ENCODE data around the gene CD84.

CD84 gene

DNA sequence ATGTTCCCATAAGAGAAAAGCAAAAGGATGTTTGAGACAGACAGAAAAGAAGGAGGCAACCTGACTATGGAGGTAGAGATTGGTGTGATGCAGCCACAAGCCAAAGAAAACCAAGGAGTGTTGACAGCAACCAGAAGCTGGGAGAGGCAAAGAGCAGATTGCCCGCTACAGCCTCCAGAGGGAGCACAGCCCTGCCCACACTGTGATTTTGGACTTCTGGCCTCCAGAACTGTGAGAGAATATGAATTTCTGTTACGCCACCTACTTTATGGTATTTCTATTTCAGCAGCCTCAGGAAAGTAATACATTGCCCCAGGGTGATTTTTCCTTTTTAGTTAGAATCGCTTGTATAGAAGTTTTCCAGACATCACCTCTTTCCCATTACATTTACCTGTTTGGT is 84.7 kb downstream of the CD84 start:
- ChIA-PET CTCF (no interaction called here), POLR2A (no interaction called here)
- TF ChIP-seq FOXM1 (IDR thresholded peaks at IDR 0.05; ENCODE audit: borderline replicate concordance) (no peak), FOXK2 (IDR thresholded peaks at IDR 0.05) (no peak), SP1 (IDR thresholded peaks at IDR 0.05) (no peak), HDGF (IDR thresholded peaks at IDR 0.05; ENCODE audit: borderline replicate concordance) (no peak), TARDBP (IDR thresholded peaks at IDR 0.05) (no peak), BHLHE40 (IDR thresholded peaks at IDR 0.05; ENCODE audit: borderline replicate concordance) (no peak), ELF4 (IDR thresholded peaks at IDR 0.05) (no peak), FOXA1 (IDR thresholded peaks at IDR 0.05) (no peak), ARNT (IDR thresholded peaks at IDR 0.05) (no peak), ZNF384 (IDR thresholded peaks at IDR 0.05) (no peak), L3MBTL2 (conservative IDR thresholded peaks at IDR 0.05) (no peak), NFRKB (IDR thresholded peaks at IDR 0.05) (no peak), CTBP1 (IDR thresholded peaks at IDR 0.05; ENCODE audit: borderline replicate concordance) (no peak), LEF1 (IDR thresholded peaks at IDR 0.05; ENCODE audit: borderline replicate concordance) (no peak), SUZ12 (IDR thresholded peaks at IDR 0.05) (no peak)
- TF ChIP-seq, protein P1, sequence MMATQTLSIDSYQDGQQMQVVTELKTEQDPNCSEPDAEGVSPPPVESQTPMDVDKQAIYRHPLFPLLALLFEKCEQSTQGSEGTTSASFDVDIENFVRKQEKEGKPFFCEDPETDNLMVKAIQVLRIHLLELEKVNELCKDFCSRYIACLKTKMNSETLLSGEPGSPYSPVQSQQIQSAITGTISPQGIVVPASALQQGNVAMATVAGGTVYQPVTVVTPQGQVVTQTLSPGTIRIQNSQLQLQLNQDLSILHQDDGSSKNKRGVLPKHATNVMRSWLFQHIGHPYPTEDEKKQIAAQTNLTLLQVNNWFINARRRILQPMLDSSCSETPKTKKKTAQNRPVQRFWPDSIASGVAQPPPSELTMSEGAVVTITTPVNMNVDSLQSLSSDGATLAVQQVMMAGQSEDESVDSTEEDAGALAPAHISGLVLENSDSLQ (IDR thresholded peaks at IDR 0.05): no peak
- DNase-seq (ENCODE audit: extremely low spot score): no peak

DNA sequence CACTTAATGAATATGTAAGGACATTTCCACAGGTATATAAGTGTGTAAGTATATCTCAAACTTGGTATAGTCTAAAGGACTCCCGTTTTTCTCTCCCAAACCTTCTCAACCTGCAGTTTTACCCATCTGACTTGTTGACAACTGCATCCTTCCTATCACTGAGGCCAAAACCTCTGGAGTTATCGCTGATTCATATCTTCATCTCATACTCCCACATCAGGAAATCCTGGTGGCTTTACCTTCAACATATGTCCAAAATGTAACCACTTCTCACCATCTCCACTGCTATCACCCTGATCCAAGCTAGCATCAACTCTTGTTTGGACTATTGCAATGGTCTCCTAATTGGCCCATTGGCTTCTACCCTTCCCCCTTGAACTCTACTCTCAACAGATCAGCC is 86.7 kb downstream of the CD84 start:
- TF ChIP-seq, protein P1 (IDR thresholded peaks at IDR 0.05): no peak
- TF ChIP-seq ARNT (IDR thresholded peaks at IDR 0.05) (no peak), SP1 (IDR thresholded peaks at IDR 0.05) (no peak), BHLHE40 (IDR thresholded peaks at IDR 0.05; ENCODE audit: borderline replicate concordance) (no peak), TARDBP (IDR thresholded peaks at IDR 0.05) (no peak)
- POLR2A ChIA-PET: no interaction called here
- no peak for DNase-seq (ENCODE audit: extremely low spot score)
- CTCF ChIA-PET: no interaction called here

DNA sequence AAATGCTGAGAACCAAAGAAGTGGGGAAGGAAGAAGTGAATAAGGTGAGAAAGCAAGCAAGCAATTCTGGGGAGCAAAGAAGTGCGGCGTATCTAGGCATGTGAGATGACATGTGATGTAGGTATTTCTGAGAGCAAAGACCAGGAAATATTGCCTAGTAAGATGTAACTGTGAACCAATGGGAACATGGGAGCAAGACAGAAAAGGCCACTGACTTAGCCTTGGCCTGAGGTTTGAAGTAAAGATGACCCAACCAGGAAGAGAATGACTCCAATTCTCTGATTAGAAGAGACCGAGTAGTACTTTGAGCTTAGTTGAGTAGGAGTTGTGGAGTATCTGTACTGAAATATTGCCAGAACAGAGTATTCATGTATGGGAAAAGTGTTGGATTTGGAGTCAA is 87.3 kb downstream of the CD84 start:
- ChIA-PET CTCF (no interaction called here), POLR2A (no interaction called here)
- no peak for TF ChIP-seq ELF4 (IDR thresholded peaks at IDR 0.05)
- TF ChIP-seq SP1 (IDR thresholded peaks at IDR 0.05): no peak
- no peak for TF ChIP-seq NFRKB (IDR thresholded peaks at IDR 0.05)
- no peak for TF ChIP-seq HDGF (IDR thresholded peaks at IDR 0.05; ENCODE audit: borderline replicate concordance)
- TF ChIP-seq ZNF384 (IDR thresholded peaks at IDR 0.05): no peak
- TF ChIP-seq FOXA1 (IDR thresholded peaks at IDR 0.05): no peak
- no peak for TF ChIP-seq BHLHE40 (IDR thresholded peaks at IDR 0.05; ENCODE audit: borderline replicate concordance)
- no peak for TF ChIP-seq TARDBP (IDR thresholded peaks at IDR 0.05)
- no peak for TF ChIP-seq ARNT (IDR thresholded peaks at IDR 0.05)
- no peak for TF ChIP-seq LEF1 (IDR thresholded peaks at IDR 0.05; ENCODE audit: borderline replicate concordance)
- TF ChIP-seq L3MBTL2 (conservative IDR thresholded peaks at IDR 0.05): no peak
- TF ChIP-seq, protein P1 (IDR thresholded peaks at IDR 0.05): no peak
- TF ChIP-seq FOXM1 (IDR thresholded peaks at IDR 0.05; ENCODE audit: borderline replicate concordance): no peak
- no peak for TF ChIP-seq CTBP1 (IDR thresholded peaks at IDR 0.05; ENCODE audit: borderline replicate concordance)
- TF ChIP-seq SUZ12 (IDR thresholded peaks at IDR 0.05): no peak
- no peak for TF ChIP-seq FOXK2 (IDR thresholded peaks at IDR 0.05)
- no peak for DNase-seq (ENCODE audit: extremely low spot score)
